ENCODE results near the gene CPXM2. TPM values are rescaled to one million over a fixed set of nuclear protein-coding genes. Genes with fewer than 3 reads are reported as not detected.

Gene CPXM2
- total RNA-seq, 8 experiments from 2014 or later, result 0.05 to 4.6 (median 0.38) TPM; not detected in 1

- Histone ChIP-seq H3K27ac (no peak overlapping the region), H3K4me1 (replicated peaks in 1 of 2) (peaks cover 0 to 23% of the 10 kb centered on the region in 2 donors), H3K4me3 (no peak overlapping the region)
- 0 to 75% (median 44%) methylated on average over 1 to 4 of the region's 8 CpGs for WGBS, 10 experiments
- peak in 4 of 8 experiments; percentile 12 to 57 (median 32) for ATAC-seq (replicated peaks in 6 of 8)
- in situ Hi-C loops (cut with MboI; ENCODE audit: low pct_unique_long_range_greater_than_20kb in 2 of 9, low sequenced_read_pairs in 9 of 9, unreplicated experiment in 9 of 9), result no loop called here
These were observed 22.2 kb upstream of the CPXM2 start for GRCh38 chr10:123913688-123914268.

GRCh38 chr10:123912871-123913270 lies 21.3 kb upstream of the CPXM2 start:
- WGBS, 10 experiments, result 0 to 26% (median 5%) methylated on average over 1 to 3 of the region's 3 CpGs; no CpG with 5 or more reads in 4 of the 10 experiments
- ATAC-seq (replicated peaks in 6 of 8), result peak in 5 of 8 experiments; percentile 23 to 40 (median 36)
- no peak overlapping the region for H3K27ac ChIP-seq

GRCh38 chr10:123912466-123912865 lies 20.9 kb upstream of the CPXM2 start:
- 6 to 80% (median 38%) methylated on average over 1 to 3 of the region's 4 CpGs; no CpG with 5 or more reads in 4 of the 10 experiments for WGBS, 10 experiments

More at GRCh38 chr10:123912871-123913270, 21.3 kb upstream of the CPXM2 start:
- in situ Hi-C loops (cut with MboI; ENCODE audit: low pct_unique_long_range_greater_than_20kb in 2 of 9, low sequenced_read_pairs in 9 of 9, unreplicated experiment in 9 of 9), result no loop called here
- H3K4me1 ChIP-seq (replicated peaks in 1 of 2), result peaks cover 0 to 23% of the 10 kb centered on the region in 2 donors
- no peak overlapping the region for H3K4me3 ChIP-seq

GRCh38 chr10:123911866-123912265 lies 20.3 kb upstream of the CPXM2 start:
- in situ Hi-C loops (cut with MboI; ENCODE audit: low pct_unique_long_range_greater_than_20kb in 2 of 9, low sequenced_read_pairs in 9 of 9, unreplicated experiment in 9 of 9), result no loop called here
- Histone ChIP-seq H3K4me1 (replicated peaks in 1 of 2) (peaks cover 0 to 23% of the 10 kb centered on the region in 2 donors), H3K27ac (no peak overlapping the region), H3K4me3 (no peak overlapping the region)
- WGBS, 10 experiments, result 32 to 85% (median 59%) methylated on average over 1 to 6 of the region's 9 CpGs; no CpG with 5 or more reads in 2 of the 10 experiments
- no peak for ATAC-seq (replicated peaks in 6 of 8)

More at GRCh38 chr10:123912466-123912865, 20.9 kb upstream of the CPXM2 start:
- peaks cover 0 to 23% of the 10 kb centered on the region in 2 donors for H3K4me1 ChIP-seq (replicated peaks in 1 of 2)
- H3K4me3 ChIP-seq, result no peak overlapping the region
- no peak for ATAC-seq (replicated peaks in 6 of 8)
- no peak overlapping the region for H3K27ac ChIP-seq
- in situ Hi-C loops (cut with MboI; ENCODE audit: low pct_unique_long_range_greater_than_20kb in 2 of 9, low sequenced_read_pairs in 9 of 9, unreplicated experiment in 9 of 9), result no loop called here

- Histone ChIP-seq H3K4me3 (no peak overlapping the region), H3K27ac (no peak overlapping the region), H3K4me1 (replicated peaks in 1 of 2) (peaks cover 0 to 23% of the 10 kb centered on the region in 2 donors)
- in situ Hi-C loops (cut with MboI; ENCODE audit: low pct_unique_long_range_greater_than_20kb in 2 of 9, low sequenced_read_pairs in 9 of 9, unreplicated experiment in 9 of 9), result no loop called here
- no peak for ATAC-seq (replicated peaks in 6 of 8)
- 0 to 83% (median 80%) methylated on average over 1 to 2 of the region's 8 CpGs; no CpG with 5 or more reads in 5 of the 10 experiments for WGBS, 10 experiments
These were observed 18.3 kb upstream of the CPXM2 start for GRCh38 chr10:123909866-123910265.

GRCh38 chr10:123909426-123909825 lies 17.8 kb upstream of the CPXM2 start:
- peaks cover 0 to 23% of the 10 kb centered on the region in 2 donors for H3K4me1 ChIP-seq (replicated peaks in 1 of 2)
- H3K27ac ChIP-seq, result no peak overlapping the region
- no peak overlapping the region for H3K4me3 ChIP-seq
- ATAC-seq (replicated peaks in 6 of 8), result no peak
- in situ Hi-C loops (cut with MboI; ENCODE audit: low pct_unique_long_range_greater_than_20kb in 2 of 9, low sequenced_read_pairs in 9 of 9, unreplicated experiment in 9 of 9), result no loop called here
- 0 to 100% (median 57%) methylated on average over 1 to 5 of the region's 5 CpGs; no CpG with 5 or more reads in 2 of the 10 experiments for WGBS, 10 experiments

GRCh38 chr10:123908379-123908778 lies 16.8 kb upstream of the CPXM2 start:
- Histone ChIP-seq H3K27ac (no peak overlapping the region), H3K4me1 (replicated peaks in 1 of 2) (peaks cover 0 to 18% of the 10 kb centered on the region in 2 donors), H3K4me3 (no peak overlapping the region)
- ATAC-seq (replicated peaks in 6 of 8), result no peak
- in situ Hi-C loops (cut with MboI; ENCODE audit: low pct_unique_long_range_greater_than_20kb in 2 of 9, low sequenced_read_pairs in 9 of 9, unreplicated experiment in 9 of 9), result no loop called here
- 50 to 100% (median 77%) methylated on average over 1 to 3 of the region's 4 CpGs; no CpG with 5 or more reads in 6 of the 10 experiments for WGBS, 10 experiments

GRCh38 chr10:123906884-123907652 lies 15.5 kb upstream of the CPXM2 start:
- no peak for ATAC-seq (replicated peaks in 6 of 8)
- no peak overlapping the region for H3K27ac ChIP-seq
- 0 to 64% (median 42%) methylated on average over 1 to 11 of the region's 14 CpGs; no CpG with 5 or more reads in 2 of the 10 experiments for WGBS, 10 experiments
- peaks cover 0 to 5% of the 10 kb centered on the region in 2 donors for H3K4me1 ChIP-seq (replicated peaks in 1 of 2)
- in situ Hi-C loops (cut with MboI; ENCODE audit: low pct_unique_long_range_greater_than_20kb in 2 of 9, low sequenced_read_pairs in 9 of 9, unreplicated experiment in 9 of 9), result no loop called here
- no peak overlapping the region for H3K4me3 ChIP-seq

- 20 to 76% (median 58%) methylated on average over 1 to 4 of the region's 4 CpGs; no CpG with 5 or more reads in 2 of the 10 experiments for whole genome bisulfite sequencing, 10 experiments
- no peak overlapping the region for H3K27ac ChIP-seq
- ATAC-seq (replicated peaks in 6 of 8), result no peak
- in situ Hi-C loops (cut with MboI; ENCODE audit: low pct_unique_long_range_greater_than_20kb in 2 of 9, low sequenced_read_pairs in 9 of 9, unreplicated experiment in 9 of 9), result no loop called here
- H3K4me1 ChIP-seq (replicated peaks in 1 of 2), result no peaks in the 10 kb centered on the region
- H3K4me3 ChIP-seq, result no peak overlapping the region
These were observed 14.7 kb upstream of the CPXM2 start for GRCh38 chr10:123906296-123906695.

- H3K4me3 ChIP-seq, result no peak overlapping the region
- in situ Hi-C loops (cut with MboI; ENCODE audit: low pct_unique_long_range_greater_than_20kb in 2 of 9, low sequenced_read_pairs in 9 of 9, unreplicated experiment in 9 of 9), result no loop called here
- no peaks in the 10 kb centered on the region for H3K4me1 ChIP-seq (replicated peaks in 1 of 2)
- 0 to 100% (median 50%) methylated on average over 1 to 5 of the region's 10 CpGs; no CpG with 5 or more reads in 2 of the 10 experiments for WGBS, 10 experiments
- no peak overlapping the region for H3K27ac ChIP-seq
- ATAC-seq (replicated peaks in 6 of 8), result no peak
These were observed 13.3 kb upstream of the CPXM2 start for GRCh38 chr10:123904834-123905409.

- in situ Hi-C loops (cut with MboI; ENCODE audit: low pct_unique_long_range_greater_than_20kb in 2 of 9, low sequenced_read_pairs in 9 of 9, unreplicated experiment in 9 of 9), result no loop called here
- no peaks in the 10 kb centered on the region for H3K4me1 ChIP-seq (replicated peaks in 1 of 2)
- ATAC-seq (replicated peaks in 6 of 8), result no peak
- H3K27ac ChIP-seq, result no peak overlapping the region
- 0 to 59% (median 40%) methylated on average over 1 to 4 of the region's 5 CpGs; no CpG with 5 or more reads in 3 of the 10 experiments for WGBS, 10 experiments
- H3K4me3 ChIP-seq, result no peak overlapping the region
These were observed 12.0 kb upstream of the CPXM2 start for GRCh38 chr10:123903621-123904020.

- Histone ChIP-seq H3K4me1 (replicated peaks in 1 of 2) (no peaks in the 10 kb centered on the region), H3K4me3 (no peak overlapping the region), H3K27ac (no peak overlapping the region)
- 40 to 100% (median 89%) methylated on average over 1 to 4 of the region's 4 CpGs for WGBS, 10 experiments
- in situ Hi-C loops (cut with MboI; ENCODE audit: low pct_unique_long_range_greater_than_20kb in 2 of 9, low sequenced_read_pairs in 9 of 9, unreplicated experiment in 9 of 9), result no loop called here
- no peak for ATAC-seq (replicated peaks in 6 of 8)
These were observed 10.0 kb upstream of the CPXM2 start for GRCh38 chr10:123901621-123902020.

- 60 to 80% (median 67%) methylated on average over 1 to 3 of the region's 4 CpGs; no CpG with 5 or more reads in 5 of the 10 experiments for WGBS, 10 experiments
- no peaks in the 10 kb centered on the region for H3K4me1 ChIP-seq (replicated peaks in 1 of 2)
- ATAC-seq (replicated peaks in 6 of 8), result no peak
- H3K27ac ChIP-seq, result no peak overlapping the region
- in situ Hi-C loops (cut with MboI; ENCODE audit: low pct_unique_long_range_greater_than_20kb in 2 of 9, low sequenced_read_pairs in 9 of 9, unreplicated experiment in 9 of 9), result no loop called here
- no peak overlapping the region for H3K4me3 ChIP-seq
These were observed 5.5 kb upstream of the CPXM2 start for GRCh38 chr10:123897146-123897545.

Data from motor neuron (in vitro differentiated cells).